Transverse colon (tissue), 4 donors: Measurements from ENCODE around the gene C12orf60. TPM values are rescaled to one million over a fixed set of nuclear protein-coding genes. Genes with fewer than 3 reads are reported as not detected.
A peak's percentile ranks its signal among the peaks of the same experiment; 100 is the strongest.

Source experiments
- DNase-seq: peaks from one replicate; pipeline ENCODE4 v3.0.0-alpha.2; 2019
- H3K27ac ChIP-seq, 4 donors: fragments of 200-600 bp; sonication (generic); 2 replicates each; pipeline ENCODE4 v1.5.1; 2016 to 2018; ENCODE audit warnings: inconsistent platforms in 4 of 4
- H3K27me3 ChIP-seq: fragments of 200-600 bp; sonication (generic); 2 replicates; pipeline ENCODE4 v1.5.1; 2017; ENCODE audit warnings: inconsistent platforms
- H3K36me3 ChIP-seq, 4 donors: fragments of 200-600 bp; sonication (generic); 2 replicates each; pipeline ENCODE4 v1.5.1; 2017 to 2019; ENCODE audit warnings: inconsistent platforms in 4 of 4
- H3K4me1 ChIP-seq, 4 donors: fragments of 200-600 bp; sonication (generic); 2 replicates each; pipeline ENCODE4 v1.5.1; 2017 to 2020; ENCODE audit warnings: inconsistent platforms in 4 of 4
- H3K4me3 ChIP-seq, 4 donors: fragments of 200-600 bp; sonication (generic); 1 replicate in 1 of 4; 2 replicates in 3 of 4; pipeline versions ENCODE4 v1.5.1 to v1.6.1; 2017 to 2019; ENCODE audit warnings: inconsistent platforms in 4 of 4
- H3K9me3 ChIP-seq, 2 donors: fragments of 200-600 bp; sonication (generic); 2 replicates each; pipeline ENCODE4 v1.5.1; 2017 to 2019; ENCODE audit warnings: inconsistent platforms in 2 of 2
- EP300 ChIP-seq: sonication (generic); formaldehyde crosslinking; IDR thresholded peaks from one replicate; pipeline ENCODE4 v1.6.1; 2017; ENCODE audit warnings: antibody characterized with exemption, low read depth
- POLR2A ChIP-seq: fragments of 450-650 bp; IDR thresholded peaks from one replicate; pipeline ENCODE4 v1.6.1; 2016; ENCODE audit warnings: antibody characterized with exemption, mild to moderate bottlenecking, moderate library complexity
- POLR2AphosphoS5 ChIP-seq, 3 donors: sonication (generic); formaldehyde crosslinking; IDR thresholded peaks; one replicate each; pipeline ENCODE4 v1.6.1; 2016; ENCODE audit warnings: antibody characterized with exemption in 3 of 3
- WGBS, 2 donors: methylation state at CpG; one replicate each; pipeline ENCODE4 v1.1.5; 2018; ENCODE audit warnings: low coverage in 1 of 2; 5-methylcytosine and 5-hydroxymethylcytosine counted together
- in situ Hi-C, 4 donors: fragments of 200-750 bp; cut with MboI; loops; one replicate each; pipeline versions ENCODE4 v1.15.0 to v1.15.1; 2017; ENCODE audit warnings: low sequenced_read_pairs in 3 of 4, low pct_ligation_motif_present in 1 of 4, low pct_unique_long_range_greater_than_20kb in 1 of 4
- intact Hi-C: fragments of 100-400 bp; cut with DNase I; formaldehyde crosslinking; loops from one replicate; pipeline ENCODE4 v1.15.1; 2023; ENCODE audit warnings: low total_unique reads
- total RNA-seq, 4 donors: library from RNA; depleted of rRNA; stranded (reverse); fragments of >200 nt; gene quantifications; one replicate each; pipeline ENCODE4 v1.1.0, GENCODE V29; 2016
- TF ChIP-seq, protein P1 (sequence below), 5 experiments: fragments of 200-600 bp in 3 of 5; fragments of 450-650 bp in 2 of 5; sonication (generic) in 3 of 5; IDR thresholded peaks; 1 replicate in 2 of 5; 2 replicates in 3 of 5; pipeline ENCODE4 v1.5.1; 2016 to 2017; ENCODE audit warnings: antibody characterized with exemption in 5 of 5, inconsistent platforms in 3 of 5, mild to moderate bottlenecking in 2 of 5, moderate library complexity in 1 of 5

Gene C12orf60
- total RNA-seq, 4 donors from 2014 or later, result 0.55 to 0.95 TPM; not detected in 2

DNA sequence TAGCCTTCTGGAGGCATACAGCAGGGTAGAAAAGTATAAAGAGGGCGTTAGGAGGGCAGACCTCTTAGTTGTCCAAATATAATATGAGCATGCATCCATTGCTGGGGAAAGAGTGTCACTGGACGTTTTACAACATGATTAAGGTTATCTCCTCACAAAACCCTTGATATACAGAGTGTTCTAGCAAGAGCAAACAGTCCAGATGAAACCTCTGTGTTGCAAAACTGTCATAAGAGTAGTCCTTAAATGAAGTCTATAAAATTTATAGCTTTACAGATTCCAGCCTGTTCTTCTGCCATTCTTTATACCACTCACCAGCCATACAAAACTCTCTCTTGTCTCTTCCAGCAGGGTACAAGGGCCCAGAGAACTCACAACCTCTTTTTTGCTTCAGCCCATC lies 21.9 kb upstream of the C12orf60 start:
- Histone ChIP-seq H3K27me3 (no peaks in the 10 kb centered on the region), H3K9me3 (no peaks in the 10 kb centered on the region), H3K4me3 (no peak overlapping the region), H3K27ac (no peak overlapping the region), H3K36me3 (peaks cover 0 to 7% (median 3%) of the 10 kb centered on the region in 4 donors), H3K4me1 (peaks cover 0 to 27% (median 10%) of the 10 kb centered on the region in 4 donors)
- in situ Hi-C loops, result no loop called here
- WGBS, 2 donors, result 38 to 48% methylated on average over 2 of the region's 2 CpGs
- intact Hi-C loops, result no loop called here
- DNase-seq, result no peak
- TF ChIP-seq, protein P1, sequence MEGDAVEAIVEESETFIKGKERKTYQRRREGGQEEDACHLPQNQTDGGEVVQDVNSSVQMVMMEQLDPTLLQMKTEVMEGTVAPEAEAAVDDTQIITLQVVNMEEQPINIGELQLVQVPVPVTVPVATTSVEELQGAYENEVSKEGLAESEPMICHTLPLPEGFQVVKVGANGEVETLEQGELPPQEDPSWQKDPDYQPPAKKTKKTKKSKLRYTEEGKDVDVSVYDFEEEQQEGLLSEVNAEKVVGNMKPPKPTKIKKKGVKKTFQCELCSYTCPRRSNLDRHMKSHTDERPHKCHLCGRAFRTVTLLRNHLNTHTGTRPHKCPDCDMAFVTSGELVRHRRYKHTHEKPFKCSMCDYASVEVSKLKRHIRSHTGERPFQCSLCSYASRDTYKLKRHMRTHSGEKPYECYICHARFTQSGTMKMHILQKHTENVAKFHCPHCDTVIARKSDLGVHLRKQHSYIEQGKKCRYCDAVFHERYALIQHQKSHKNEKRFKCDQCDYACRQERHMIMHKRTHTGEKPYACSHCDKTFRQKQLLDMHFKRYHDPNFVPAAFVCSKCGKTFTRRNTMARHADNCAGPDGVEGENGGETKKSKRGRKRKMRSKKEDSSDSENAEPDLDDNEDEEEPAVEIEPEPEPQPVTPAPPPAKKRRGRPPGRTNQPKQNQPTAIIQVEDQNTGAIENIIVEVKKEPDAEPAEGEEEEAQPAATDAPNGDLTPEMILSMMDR (IDR thresholded peaks at IDR 0.05), result no peak
- TF ChIP-seq POLR2A, result peak; percentile 12
- TF ChIP-seq EP300, result no peak
- TF ChIP-seq POLR2AphosphoS5 (IDR thresholded peaks at IDR 0.05), result no peak

DNA sequence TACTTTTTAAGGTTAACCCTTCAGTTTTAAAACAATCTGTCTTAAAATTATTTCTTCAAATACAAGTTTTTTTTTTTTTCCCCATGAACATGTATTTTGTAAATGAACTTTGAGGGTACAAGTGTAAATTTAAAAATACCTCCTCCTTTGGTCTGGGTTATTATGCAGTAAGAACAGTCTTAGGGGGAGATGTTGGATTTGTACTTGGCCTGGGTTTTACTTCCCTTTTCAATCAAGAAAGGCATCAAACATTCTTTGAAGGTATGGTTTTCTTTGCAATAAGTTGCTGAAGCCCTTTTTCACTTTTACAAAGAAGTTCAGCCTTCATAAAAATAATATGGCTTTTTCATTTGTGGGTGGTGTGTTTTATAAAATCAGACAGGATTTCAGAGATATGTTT lies 20.7 kb upstream of the C12orf60 start:
- Histone ChIP-seq H3K4me1 (peaks cover 0 to 15% (median 2%) of the 10 kb centered on the region in 4 donors), H3K27me3 (no peaks in the 10 kb centered on the region), H3K36me3 (peaks cover 0 to 18% (median 9%) of the 10 kb centered on the region in 4 donors), H3K4me3 (no peak overlapping the region), H3K27ac (no peak overlapping the region), H3K9me3 (no peaks in the 10 kb centered on the region)
- in situ Hi-C loops, result no loop called here
- TF ChIP-seq POLR2AphosphoS5 (IDR thresholded peaks at IDR 0.05) (no peak), POLR2A (no peak), EP300 (no peak)
- TF ChIP-seq, protein P1 (IDR thresholded peaks at IDR 0.05), result no peak
- intact Hi-C loops, result no loop called here
- DNase-seq, result no peak

DNA sequence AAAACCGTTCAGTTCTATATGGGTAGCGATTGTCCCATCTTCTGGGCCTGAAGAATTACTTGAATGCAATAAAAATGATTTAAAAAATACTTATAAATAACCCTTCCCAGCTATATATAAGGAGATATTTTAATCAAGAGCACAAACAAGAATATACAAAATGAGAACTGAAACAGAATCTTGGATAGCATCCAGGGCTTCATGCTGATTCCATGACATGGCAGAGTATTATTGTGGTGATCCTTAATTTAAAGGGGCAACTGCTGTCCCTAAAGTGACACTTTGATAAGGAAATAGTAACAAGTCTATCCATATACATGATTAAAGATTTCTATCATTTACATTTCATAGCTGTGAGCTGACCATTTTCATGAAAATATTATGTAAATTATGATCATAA lies 19.0 kb upstream of the C12orf60 start:
- DNase-seq, result no peak
- H3K9me3 ChIP-seq, result no peaks in the 10 kb centered on the region
- in situ Hi-C loops (no loop called here), intact Hi-C loops (no loop called here)
- no peak overlapping the region for H3K4me3 ChIP-seq
- H3K27ac ChIP-seq, result no peak overlapping the region
- no peak for TF ChIP-seq POLR2AphosphoS5 (IDR thresholded peaks at IDR 0.05)
- no peak for TF ChIP-seq EP300
- TF ChIP-seq POLR2A, result no peak
- TF ChIP-seq, protein P1 (IDR thresholded peaks at IDR 0.05), result no peak
- peaks cover 0 to 14% (median 1%) of the 10 kb centered on the region in 4 donors for H3K4me1 ChIP-seq
- peaks cover 0 to 35% (median 17%) of the 10 kb centered on the region in 4 donors for H3K36me3 ChIP-seq
- 92 to 100% methylated on average over 2 of the region's 2 CpGs for WGBS, 2 donors
- H3K27me3 ChIP-seq, result no peaks in the 10 kb centered on the region

DNA sequence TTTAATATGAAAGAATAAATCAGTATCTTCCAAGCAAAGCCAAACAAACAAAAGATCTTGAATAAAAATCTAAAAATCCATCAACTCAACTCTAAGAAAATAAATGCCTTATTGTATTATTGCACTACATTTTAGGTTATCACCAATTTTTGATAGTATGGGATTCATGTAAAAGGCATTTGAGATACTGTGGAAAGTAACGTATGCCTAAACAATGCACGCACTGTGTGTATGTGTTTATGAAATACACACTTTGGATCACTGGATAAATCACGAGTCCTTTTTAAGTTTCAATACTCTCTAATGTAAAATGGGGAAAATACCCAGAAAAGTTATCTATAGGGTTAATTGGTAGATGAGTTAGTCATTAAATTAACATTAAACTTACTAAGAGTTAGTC lies 17.9 kb upstream of the C12orf60 start:
- Histone ChIP-seq H3K9me3 (no peaks in the 10 kb centered on the region), H3K36me3 (peaks cover 0 to 46% (median 23%) of the 10 kb centered on the region in 4 donors), H3K27ac (no peak overlapping the region), H3K27me3 (no peaks in the 10 kb centered on the region), H3K4me1 (peaks cover 0 to 14% (median 1%) of the 10 kb centered on the region in 4 donors), H3K4me3 (no peak overlapping the region)
- TF ChIP-seq POLR2A (no peak), EP300 (no peak), POLR2AphosphoS5 (IDR thresholded peaks at IDR 0.05) (no peak)
- TF ChIP-seq, protein P1 (IDR thresholded peaks at IDR 0.05), result no peak
- WGBS, 2 donors, result 95 to 98% methylated on average over 3 of the region's 3 CpGs
- in situ Hi-C loops (no loop called here), intact Hi-C loops (no loop called here)
- DNase-seq, result no peak
